RPMI8226 (cell line): ENCODE measurements around the gene ARL15.
"Not testable (repeated sequence)": the region's sequence is repeated elsewhere in the genome, so short reads cannot be mapped to it uniquely, and the experiment has no call there.

Experiments
- DNase-seq: peaks from one replicate; pipeline ENCODE4 v3.0.0-alpha.2; 2015

Gene ARL15

DNA sequence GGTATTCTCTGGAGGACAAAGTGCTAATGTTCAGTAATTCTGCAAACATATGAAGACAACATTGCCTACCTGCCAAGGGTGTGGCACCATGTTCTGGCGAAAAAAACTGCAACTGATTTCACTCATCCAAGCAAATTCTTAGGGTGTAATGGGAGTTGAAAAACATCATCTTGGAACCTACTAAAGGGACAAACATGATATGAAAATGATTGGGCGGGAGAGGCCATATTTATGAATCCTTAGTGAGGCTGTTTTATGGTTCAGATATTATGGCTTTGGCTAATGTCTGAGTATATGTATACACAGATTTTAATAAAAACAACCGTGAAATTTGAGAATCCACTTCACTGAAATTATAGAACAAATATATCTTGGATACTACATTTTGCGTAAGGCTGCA lies 225.7 kb downstream of the ARL15 start:
- DNase-seq, result no peak

DNA sequence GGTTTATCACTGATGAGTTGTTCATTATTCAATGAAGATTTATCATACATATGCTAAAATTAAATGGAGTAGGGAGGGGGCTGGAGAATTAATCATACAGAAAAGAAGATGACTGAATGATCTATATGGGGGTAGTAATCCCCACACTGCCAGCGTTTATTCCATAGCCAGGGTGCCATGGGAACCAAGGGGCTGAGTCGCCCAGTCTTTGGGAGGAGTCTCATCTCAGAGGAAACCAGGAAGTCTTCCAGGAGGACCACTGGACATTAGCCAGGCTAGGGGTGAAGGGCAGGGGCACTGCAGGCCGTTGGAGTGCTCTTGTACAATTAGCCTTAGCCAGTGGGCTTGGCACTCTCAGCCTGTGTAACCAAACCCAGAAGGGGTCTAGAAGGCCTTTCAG lies 226.5 kb downstream of the ARL15 start:
- DNase-seq, result no peak

DNA sequence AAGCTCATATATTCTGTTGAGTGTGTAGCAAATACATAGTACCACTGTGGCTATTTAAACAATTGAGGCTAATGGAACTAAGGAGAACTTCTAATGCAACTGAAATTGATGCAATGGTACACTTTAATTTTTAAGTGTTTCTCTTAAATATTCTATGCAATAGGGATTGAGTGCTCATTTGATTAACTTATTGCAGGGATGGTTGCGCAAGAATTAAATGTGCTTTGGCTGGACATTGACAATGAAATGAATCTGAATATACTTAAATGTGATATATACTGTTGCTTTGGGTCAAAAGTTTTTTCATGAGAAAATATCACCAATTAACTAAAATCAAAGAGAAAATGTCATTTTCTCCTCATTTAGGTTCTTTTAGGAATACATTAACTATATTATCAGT lies 227.1 kb downstream of the ARL15 start:
- DNase-seq, result no peak

DNA sequence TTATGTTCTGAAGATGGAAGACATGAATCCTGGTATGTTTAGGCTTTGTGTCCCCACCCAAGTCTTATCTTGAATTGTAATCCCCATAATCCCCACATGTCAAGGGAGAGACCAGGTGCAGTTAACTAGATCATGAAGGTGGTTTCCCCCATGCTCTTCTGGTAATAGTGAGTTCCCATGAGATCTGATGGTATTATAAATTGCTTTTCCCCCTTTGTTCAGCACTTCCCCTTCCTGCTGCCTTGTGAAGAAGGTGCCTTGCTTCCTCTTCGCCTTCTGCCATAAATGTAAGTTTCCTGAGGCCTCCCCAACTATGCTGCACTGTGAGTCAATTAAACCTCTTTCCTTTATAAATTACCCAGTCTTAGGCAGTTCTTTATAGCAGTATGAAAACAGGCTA lies 229.0 kb downstream of the ARL15 start:
- DNase-seq, result no peak

DNA sequence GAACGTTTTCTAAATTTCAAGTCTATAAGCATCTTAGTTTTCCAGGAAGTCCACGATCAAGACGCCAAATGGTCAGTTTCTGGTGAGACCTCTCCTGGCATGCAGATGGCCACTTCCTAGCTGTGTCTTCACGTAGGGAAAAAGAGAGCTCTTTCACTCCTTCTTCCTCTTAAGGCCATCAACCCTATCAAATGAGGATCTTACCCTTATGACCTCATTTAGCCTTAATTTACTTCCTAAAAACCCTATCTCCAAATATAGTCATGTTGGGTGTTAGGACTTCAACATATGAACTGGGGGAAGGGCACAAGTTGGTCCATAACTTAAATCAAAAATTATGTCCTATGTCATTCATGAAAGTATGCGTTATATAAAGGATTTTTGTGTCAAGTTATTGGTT lies 229.5 kb downstream of the ARL15 start:
- DNase-seq, result no peak

DNA sequence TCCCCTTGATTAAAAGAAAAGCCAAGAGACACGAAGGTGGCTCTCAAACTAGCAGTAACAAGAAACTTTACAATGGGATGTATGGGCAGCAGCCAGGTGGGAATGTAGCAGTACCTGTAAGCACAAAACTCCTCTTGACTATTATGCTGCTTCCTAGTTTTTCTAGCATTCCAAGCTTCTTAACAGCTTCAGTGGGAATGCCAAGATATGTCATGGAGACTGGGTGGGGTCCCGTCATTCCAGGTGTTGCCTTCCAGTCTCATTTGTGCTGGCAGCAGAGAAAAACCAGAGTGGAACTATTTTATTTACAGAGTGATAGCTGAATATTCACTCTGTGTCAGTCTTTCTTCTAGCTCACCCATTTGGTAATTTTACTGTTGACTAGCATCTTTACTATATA lies 236.6 kb downstream of the ARL15 start:
- no peak for DNase-seq

DNA sequence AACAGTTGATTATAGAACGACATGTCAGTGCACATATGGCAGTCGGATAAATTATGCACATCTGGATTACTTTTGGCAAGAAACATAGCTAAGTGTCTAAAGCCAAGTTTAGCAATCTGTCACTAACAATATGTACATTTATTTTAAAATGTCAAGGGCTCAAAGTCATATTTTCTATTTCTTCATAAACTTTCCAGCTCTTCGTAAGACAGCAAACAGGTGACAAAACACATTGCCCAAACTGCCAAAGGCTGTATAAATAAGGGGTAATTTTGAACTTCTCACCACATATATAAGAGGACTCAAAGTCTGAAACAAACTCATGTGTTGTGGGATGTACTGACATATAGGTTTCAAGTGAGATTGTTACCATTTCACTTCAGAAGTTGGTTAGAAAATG lies 237.2 kb downstream of the ARL15 start:
- no peak for DNase-seq

DNA sequence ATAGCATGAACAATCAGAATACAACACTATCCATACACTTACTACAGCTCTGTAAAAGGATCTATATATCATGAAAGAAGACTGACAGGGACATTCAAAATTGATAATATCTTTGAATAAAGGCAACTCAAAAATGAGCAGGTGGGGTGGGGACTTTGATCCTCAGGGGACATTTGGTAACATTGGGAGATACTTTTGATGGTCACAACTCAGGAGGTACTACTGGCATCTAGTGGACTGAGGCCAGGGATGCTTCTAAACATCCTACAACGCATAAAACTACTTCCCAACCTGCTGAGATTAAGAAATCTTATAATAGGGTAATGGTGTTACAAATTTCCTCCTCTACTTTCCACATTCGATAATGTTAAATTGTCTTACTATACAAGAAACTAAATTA lies 243.9 kb downstream of the ARL15 start:
- no peak for DNase-seq

DNA sequence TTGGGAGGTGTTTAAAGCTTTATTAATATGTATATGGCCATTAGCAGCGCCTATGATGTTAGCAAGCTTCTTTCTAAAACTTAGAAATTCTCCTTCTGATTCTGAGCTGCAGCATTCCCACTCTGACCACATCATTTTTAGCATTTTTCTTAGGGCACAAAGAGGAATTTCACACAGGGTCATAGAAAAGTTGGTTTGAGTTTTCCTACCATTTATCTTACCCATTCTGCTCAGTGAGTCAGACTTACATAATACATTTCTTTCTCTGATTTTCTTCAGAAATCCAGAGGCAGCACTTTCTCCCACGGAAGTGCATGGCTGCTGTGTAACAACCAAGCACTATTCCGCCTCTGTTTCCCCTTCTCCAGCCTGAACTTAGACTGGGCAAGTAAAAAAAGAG lies 246.6 kb downstream of the ARL15 start:
- DNase-seq, result no peak

DNA sequence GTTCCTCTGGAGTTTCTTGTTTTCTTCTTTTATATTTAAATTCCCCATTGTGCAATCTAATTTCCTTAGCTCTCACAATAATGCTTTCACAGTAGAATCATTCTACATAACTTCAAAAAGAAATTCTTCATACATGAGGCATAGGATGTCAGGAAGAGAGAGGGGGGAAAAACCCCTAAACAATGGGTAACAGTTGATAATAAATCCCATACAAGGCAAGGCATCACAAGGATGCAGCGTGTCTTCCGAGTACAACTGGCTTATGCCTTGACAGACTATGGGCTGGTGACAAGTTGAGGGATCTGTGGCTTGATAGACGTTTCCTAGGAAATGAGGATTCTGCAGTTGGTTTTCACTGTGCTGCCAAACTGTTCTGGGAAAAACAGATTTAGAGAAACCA lies 247.4 kb downstream of the ARL15 start:
- DNase-seq, result no peak

DNA sequence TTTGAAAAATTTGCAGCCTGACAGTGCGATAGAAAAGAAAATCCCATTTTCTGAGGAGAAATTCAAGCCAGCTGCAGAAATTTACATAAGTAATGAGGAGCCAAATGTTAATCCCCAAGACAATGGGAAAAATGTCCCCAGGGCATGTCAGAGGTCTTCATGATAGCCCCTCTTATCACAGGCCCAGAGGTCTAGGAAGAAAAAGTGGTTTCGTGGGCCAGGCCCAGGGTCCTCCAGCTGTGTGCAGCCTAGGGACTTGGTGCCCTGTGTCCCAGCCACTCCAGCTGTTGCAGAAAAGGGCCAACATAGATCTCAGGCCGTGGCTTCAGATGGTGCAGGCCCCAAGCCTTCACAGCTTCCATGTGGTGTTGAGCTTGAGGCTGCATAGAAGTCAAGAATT lies 249.5 kb downstream of the ARL15 start:
- DNase-seq, result not testable (repeated sequence)

DNA sequence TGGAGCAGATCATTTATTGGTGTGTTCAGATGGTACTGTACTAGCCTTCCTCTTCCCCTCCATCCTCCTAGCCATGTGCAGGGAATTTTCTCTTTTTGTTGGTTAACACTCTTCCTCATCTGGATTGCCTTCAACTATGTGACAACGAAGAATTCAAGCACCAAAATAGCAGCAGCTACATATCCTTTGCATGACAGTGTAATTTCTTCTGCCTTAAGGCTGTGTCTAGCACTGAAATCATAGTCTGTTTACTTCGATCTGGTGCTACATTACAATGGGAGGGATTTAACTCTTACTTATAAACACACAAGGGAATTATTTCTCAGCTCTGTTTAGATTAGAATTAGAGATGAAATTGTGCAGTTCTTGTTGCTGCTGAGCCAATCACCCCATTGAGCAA lies 260.4 kb downstream of the ARL15 start:
- no peak for DNase-seq

DNA sequence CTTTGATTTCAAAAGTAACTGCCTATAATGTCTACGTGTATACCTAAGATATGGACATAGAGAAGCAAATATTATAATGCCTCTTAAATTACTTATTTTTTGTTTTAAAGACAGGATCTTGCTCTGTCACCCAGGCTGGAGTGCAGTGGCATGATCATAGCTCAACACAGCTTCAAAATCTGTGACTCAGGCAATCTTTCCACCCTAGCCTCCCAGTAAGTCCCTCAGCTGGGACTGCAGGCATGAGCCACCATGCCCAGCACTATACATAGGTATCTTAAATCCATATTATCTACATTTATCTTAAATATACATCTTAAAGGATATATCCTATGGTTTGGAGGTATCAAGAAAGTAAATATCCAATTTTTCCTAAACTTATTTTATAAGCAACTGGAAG lies 261.2 kb downstream of the ARL15 start:
- DNase-seq, result no peak

DNA sequence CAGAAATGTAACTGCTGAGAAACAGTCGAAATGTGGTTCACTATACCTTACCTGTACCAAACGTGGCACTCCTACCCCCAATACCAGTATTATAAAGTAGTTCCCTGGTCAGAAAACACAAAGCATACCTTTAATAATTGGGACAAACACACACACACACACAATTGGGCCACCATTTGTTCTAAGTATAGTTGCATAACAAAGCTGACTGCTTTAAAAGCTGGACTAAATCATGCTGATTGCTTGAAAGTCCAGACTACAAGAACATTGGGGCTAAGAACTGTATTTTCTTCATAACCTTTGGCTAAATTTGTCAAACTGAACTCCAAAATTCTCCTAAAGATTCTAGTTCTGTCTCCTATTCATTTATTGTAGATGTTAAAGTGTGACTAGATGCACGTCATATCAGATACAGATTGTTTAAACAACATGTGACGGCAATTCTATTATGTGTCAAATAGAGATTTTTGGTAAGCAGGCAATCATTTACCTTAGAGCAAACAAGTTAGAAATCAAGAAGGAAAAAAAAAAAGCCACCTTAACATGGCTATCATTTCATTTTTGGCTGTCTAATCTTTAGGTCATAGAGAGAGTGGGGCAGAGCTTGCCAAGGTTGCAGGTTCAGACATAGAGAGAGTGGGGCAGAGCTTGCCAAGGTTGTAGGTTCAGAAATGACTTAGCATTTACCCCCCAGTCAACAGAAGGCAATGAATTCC lies 265.1 kb downstream of the ARL15 start:
- no peak for DNase-seq

DNA sequence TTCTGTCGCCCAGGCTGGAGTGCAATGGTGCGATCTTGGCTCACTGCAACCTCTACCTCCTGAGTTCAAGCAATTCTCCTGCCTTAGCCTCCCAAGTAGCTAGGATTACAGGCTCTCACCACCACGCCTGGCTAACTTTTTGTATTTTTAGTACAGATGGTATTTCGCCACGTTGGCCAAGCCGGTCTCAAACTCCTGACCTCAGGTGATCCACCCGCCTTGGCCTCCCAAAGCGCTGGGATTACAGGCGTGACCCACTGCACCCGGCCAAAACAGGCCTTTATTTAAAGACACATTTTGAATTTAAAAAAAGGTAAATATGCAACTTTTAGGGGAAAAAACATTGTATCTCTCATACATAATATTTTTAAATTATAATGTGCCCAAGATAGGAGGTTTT lies 266.1 kb downstream of the ARL15 start:
- DNase-seq, result not testable (repeated sequence)

DNA sequence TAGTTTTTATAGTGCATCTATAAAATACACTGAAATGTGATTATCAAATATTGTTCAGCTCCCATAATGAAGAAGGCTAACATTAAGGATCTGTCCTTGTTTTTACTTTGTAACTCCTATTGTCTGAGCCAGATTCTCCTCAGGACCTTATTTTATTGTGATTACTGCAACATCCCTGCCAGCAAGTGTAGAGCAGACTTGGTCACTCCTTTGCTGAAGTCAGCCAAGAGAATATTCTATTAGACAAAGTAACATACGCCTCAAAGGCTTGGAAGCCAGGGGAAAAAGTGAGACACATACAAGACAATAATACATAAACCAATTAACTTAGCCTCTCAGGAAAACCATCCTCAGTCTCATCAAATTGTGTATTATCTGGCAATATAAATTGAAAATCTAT lies 269.6 kb downstream of the ARL15 start:
- DNase-seq, result no peak

DNA sequence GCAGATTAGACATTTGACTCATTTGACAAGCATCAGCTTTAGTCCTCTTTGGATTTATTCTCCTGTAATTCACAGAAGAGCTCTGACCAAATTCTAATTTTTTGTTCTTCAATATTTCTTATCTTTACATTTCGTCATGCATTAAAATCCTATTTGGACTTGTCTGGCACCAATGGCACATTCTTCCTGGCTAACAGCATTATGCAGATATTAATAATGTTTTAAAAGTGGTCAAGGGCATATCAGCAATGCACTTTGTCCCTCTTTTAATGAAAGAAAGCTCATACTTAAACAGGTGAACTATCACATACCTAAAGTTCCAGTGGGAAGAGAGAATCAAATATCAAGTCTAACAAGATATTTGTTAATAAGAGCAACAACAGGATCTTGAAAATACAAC lies 270.4 kb downstream of the ARL15 start:
- DNase-seq, result no peak

DNA sequence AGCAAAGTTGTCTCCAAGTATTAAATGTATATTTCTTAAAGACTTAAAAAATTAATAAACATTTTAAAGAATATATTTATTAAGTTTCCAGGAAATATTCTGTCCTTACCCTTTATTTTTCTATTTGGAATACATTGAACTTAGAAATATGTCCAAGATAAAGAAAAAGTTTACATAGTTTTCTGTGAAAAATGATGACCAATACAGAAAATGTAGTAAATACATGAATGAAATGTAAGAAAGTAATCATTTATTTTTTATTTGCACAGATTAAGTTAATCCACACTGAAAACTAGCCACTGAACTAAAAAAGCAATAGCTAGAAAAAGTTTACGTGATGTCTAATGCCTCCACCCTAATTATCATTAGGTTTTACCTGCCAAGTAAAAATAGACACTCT lies 273.2 kb downstream of the ARL15 start:
- DNase-seq, result no peak

DNA sequence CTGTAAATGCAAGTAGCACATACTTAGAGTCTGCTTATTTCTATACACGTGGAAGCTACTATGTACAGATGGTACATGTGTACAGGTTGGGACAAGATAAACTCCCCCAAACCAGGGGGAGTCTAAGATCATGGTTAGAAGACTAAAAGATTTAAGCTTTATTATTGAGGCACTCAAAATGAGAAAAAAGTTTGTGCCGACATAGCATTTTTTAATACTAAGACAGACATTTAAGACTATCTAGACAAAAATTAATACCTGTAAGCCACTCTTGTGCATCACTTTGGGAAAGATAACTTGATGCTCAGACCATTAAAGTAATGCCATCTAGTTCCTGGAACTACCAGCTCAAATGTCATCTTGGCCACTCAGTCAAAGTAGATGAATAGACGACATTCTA lies 279.4 kb downstream of the ARL15 start:
- DNase-seq, result no peak

DNA sequence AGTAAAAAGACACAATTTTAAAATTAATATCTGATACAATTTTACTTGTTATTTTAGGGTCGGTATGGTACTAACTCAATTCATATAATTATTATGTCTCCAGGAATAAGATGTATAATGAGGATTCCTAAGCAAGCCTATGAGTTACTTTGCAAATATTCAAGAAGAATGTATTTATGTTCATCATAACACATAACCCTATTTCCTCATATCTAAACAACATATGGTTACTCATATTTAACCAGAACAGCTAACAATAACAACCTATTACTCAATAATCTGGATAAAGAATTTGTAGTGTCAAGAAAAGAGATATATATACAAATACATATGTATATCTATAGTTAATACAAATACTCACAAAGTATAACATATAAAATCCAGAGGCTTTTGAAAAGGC lies 285.9 kb downstream of the ARL15 start:
- no peak for DNase-seq

DNA sequence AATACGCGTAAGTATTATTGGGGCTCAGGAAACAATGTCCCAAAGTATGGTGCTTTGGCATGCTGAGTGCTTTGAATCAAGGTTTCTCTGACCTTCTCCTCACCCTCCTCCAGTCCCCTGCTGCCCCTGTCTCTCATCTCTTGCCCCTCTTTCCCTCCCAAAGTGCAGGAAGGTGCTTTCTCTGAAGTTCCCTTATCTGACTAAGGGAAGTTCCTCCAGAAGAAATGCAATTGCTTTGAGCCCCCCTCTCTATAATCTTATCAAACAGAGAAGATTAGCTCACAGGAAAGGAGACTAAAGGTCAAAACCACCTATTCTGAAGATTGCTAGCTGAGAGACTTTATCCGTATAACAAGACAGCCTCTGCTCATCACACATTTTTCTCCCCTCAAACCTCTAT lies 288.1 kb downstream of the ARL15 start:
- no peak for DNase-seq

DNA sequence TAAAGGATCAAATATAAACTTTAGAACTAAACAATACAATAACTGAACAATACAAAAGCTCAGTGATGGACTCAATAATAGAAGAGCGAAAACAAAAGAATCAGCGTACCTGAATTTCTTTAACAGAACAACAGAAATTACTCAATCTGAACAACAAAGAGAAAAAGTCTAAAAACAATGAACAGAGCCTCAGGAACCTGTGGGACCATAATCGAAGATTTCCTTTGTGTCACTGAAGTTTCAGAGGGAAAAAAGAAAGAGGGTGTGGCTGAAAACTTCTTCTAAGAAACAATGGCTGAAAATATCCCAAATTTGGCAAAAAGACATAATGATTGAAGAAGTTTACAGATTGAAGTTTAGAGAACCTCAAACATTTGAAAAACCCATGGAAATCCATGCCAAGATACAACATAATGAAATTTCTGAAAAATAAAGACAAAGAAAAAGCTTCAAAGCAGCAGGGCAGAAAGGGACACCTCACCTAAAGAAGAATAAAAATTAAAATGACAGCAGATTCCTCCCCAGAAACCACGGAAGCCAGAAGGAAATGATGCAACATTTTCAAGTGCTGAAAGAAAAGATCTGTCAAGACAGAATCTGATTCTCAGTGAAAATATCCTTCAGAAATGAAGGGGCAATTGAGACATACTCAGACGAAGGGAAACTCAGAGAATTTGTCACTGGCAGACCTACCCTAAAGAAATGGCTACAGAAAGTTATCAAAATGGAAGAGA lies 288.8 kb downstream of the ARL15 start:
- no peak for DNase-seq

DNA sequence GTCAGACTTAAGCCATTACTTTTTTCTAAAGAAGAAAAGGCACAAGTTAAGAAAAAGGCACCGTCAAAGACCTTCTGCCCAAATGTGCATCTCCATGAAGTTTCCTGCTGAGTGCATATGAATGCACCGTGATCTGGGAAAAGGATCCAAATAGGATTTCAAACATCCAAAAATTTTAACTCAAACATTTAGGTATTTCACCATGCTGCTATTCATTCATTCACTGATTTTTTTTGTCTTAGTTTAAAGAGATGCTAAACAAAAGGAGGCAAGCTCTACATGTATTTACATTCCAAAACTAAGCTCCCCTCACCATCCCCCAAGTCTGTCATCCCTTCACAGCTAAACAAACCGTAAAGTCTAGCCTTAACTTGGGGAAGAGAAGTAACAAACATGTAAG lies 291.9 kb downstream of the ARL15 start:
- DNase-seq, result no peak

DNA sequence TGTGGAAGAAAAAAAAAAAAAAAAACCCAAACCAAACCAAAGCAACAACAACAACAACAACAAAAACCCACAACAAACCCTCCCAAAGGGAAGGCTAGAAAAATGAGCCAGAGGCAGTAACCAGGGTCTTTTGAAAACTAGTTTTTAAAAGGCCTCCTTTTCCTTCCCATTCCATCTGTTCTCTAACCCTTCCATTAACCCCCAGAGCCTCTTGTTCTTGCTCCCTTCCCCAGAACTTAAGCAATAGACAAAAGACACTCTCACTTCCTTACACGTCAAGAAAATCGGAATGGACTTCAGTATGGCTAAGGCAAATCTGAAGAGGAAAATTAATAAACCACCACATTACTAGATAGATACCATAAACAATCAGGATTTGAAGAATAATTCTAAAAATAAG lies 292.8 kb downstream of the ARL15 start:
- no peak for DNase-seq
